GM19467 (cell line): ENCODE measurements around the gene AKTIP.

ENCODE experiments used
- ATAC-seq: cut with Tn5 transposase; IDR thresholded peaks from one replicate; pipeline ENCODE4 v1.9.1; 2021; ENCODE audit warnings: mild to moderate bottlenecking, moderate library complexity; ENCODE audit not compliant: unreplicated experiment

Gene AKTIP

DNA sequence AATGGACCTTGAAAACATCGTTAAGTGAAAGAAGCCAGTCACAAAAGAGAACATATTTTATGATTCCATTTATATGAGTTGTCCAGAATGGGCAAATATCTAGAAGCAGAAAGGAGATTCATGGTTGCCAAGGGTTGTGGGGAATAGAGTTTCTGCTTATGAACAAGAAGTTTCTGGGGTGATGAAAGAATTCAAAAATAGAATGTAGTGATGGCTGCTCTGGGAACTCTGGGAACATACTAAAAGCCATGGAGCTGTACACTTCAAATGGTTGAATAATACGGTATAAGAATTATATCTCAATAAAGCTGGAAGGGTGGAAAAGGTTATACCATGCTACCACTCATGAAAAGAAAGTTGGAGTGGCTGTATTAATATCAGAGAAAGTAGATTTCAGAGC is 18.5 kb downstream of the AKTIP start:
- ATAC-seq, result no peak

DNA sequence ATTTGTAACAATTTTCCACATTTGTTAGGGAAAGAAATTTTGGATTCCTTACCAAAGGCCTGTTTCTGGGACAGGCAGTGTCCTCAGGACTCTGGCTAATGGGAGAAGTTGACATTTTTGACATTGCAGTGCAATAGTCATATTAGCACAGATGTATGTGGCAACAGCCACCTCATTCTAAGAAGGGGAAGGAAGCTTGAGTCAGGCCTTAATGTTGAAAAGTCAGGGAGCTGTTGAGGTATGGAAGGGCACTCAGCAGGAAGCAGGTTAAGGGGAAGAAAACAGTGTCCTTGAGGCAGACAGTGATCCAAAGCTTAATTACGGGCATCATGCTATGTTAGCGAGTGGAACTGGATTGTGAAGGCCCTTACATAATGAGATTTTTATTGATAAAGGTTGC is 20.9 kb downstream of the AKTIP start:
- no peak for ATAC-seq

DNA sequence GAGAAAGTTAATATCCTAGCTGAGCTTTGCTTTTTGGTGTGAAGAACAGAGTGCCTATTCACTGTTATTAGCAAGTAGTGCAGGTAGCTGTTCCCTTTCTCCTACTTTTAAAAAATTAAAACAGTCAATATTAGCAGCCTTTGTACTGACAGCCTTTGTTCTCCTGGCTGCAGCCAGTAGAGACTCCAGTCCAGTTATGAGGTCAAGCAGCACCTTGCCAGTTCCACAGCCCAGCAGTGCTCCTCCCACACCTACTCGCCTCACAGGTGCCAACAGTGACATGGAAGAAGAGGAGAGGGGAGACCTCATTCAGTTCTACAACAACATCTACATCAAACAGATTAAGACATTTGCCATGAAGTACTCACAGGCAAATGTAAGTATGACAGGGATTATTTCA is 22.6 kb downstream of the AKTIP start:
- no peak for ATAC-seq

DNA sequence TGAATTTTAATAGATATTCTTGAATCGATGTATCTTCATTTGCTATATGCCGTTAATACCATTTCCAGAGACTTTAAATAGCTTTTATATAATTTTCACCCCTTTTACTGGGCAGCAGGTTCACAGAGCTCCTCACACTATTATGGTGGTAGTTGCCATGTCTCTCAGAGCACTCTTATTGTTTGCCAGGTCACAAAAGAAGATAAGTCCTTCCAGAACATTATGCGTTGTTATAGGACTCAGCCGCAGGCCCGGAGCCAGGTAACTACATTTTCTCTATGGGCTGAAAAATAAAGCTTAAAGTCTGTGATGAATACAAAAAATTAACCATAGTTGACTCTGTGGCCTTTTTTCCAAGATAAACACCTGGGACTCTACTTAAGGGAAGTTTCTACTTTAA is 24.0 kb downstream of the AKTIP start:
- ATAC-seq, result no peak

DNA sequence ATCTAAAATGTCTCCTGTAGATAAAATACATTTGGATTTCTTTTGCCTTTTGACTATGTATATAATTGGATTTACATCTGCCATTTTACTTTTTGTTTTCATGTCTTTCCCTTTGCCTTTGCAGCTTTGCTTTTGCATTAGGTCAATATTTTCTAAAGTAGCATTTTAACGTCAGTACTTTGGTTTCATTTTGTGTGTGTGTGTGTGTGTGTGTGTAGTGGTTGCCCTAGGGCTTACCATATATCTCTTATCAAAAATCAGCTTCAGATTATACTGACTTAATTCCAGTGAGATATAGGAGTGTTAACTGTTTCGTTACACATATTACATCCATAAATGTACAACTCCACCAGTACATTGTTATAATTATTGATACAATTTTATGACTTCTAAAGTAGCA is 26.1 kb downstream of the AKTIP start:
- ATAC-seq, result no peak

DNA sequence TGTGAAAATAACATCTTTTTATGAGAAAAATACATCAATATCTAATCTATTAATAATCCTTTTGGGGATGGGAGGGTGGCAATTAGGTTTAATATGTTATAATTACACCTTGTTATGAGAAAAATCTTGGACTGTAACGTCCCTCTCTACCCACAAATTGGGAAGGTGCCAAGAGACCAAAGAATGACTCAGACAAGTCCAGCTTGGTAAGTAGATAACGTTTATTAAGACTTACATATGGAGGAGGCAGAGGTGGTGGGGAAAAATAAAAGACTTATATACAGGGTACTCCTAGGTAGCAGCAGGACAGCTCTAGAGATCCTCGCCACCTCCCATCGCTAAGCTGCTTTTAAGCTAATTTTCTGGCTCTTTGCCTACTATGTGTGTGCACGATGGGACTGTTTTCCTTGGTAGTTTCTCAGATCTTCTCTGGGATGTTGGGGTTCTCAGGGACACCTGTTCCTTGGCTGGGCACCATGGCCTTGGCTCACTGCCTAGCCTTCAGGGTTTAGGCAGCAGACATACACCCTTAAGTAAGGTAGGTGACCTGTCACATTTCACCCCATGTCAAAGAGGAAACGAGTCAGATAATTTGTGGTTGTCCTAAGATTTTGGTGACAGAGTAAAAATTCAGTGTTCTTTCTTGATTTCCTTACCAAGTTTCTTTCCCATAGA is 37.3 kb downstream of the AKTIP start:
- no peak for ATAC-seq

DNA sequence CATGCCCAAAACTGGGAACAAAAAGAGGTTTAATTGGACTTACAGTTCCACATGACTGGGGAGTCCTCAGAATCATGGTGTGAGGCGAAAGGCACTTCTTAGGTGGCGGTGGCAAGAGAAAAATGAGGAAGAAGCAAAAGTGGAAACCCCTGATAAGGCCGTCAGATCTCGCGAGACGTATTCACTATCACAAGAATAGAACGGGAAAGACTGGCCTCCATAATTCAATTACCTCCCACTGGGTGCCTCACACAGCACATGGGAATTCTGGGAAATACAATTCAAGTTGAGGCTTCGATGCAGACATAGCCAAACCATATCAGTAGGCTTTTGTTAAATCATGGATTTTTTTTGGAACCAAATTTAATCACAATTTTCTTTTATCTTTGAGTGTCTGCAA is 44.4 kb downstream of the AKTIP start:
- ATAC-seq, result no peak

DNA sequence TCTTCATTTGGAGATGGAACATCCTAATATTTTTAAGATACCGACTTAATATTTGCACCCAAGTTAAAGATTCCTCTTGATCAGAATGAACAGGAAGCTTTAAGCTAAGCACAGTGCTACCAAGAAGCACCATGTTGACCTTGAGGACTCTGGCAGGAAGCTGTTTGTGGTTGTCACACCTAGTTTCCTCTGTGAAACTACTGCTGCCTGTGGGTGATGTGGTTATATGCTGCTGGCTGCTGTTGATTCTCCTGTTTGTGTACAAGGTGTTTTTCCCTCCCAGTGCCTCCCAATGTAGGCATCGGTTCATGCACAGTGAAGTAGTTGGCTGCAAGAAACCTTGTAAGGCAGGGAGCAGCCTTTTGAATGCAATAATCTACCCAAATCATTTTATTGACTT is 45.3 kb downstream of the AKTIP start:
- peak; percentile 100 for ATAC-seq

DNA sequence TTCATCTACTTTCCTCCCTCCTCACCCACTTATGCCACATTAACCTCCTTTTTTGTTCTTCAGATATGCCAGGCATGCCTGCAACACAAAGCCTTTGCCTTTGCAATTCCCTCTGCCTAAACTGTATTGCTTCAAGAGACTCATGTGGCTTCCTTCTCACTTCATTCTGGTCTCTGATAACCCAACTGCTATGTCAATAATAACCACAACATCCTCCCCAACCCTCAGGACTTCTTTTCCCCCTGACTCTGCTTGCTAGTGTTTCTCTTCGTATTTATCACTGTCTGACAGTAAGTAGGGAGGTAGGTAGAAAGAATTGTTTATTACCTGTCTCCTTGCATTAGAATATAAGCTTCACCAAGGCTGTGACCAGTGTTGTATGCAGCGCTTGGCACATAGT is 46.4 kb downstream of the AKTIP start:
- no peak for ATAC-seq

DNA sequence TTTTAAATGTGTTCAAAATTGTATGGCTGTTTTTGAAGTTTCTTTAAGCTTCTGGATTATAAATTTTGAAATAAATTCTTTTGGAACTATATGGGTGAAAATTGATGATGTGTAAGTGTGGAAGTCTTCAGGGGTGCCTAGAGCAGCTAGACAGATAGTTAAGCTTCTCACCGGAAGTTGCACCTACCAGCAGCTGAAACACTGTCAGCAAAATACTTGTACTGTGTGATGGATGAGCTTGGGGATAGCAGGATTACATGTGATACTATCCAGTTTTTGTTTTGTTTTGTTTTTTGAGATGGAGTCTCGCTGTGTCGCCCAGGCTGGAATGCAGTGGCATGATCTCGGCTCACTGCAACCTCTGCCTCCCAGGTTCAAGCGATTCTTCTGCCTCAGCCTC is 49.1 kb downstream of the AKTIP start:
- ATAC-seq, result no peak

DNA sequence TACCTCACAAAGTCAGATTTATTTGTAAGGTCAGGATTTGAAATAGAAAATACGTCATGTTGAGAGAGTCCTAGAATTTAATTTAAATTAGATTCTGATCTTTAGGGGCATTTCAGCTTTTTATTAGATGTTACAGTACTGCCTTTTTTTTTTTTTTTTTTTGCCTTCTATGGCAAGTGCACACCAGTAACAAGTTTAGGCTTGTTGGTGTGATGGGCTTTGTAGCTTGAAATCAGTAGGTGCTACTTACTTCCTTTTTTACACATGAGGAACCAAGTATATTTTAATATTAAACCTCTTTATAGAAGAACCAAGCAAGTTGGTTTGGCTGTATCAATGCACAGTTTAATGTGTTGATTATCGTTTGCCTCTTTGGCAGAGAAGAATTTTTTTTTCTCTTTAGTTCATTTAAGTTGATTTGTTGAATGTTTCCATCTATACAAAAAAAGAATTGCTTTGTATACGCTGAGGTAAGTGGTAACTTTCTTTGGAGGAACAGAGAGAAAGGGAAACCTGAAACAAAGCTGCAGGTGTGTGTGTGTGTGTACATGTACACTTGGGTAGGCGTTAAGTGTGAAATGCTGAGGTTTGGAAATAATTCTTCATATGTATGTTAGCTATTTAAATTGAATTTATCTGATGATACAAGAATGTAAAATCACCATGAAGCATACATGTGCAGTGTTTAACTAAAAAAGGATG is 53.0 kb downstream of the AKTIP start:
- no peak for ATAC-seq

DNA sequence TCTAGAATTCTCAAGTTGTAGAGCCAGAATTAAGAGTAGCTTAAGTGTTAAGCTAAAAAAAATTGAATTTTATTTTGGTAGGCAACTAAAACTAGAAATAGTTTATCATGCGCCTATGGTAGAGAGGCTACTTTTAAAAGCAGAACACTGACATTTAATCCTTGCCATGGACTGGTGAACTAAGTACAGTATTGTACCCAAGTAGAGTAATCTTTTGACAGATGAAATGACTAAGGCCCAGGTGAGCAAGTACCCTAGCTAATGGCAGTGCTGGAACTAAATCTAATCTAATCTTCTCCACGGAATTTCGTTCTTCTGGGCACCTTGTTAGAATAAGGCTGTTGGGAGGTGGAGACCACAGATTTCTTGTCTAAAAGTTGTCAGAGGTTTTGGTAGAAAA is 56.9 kb downstream of the AKTIP start:
- no peak for ATAC-seq

DNA sequence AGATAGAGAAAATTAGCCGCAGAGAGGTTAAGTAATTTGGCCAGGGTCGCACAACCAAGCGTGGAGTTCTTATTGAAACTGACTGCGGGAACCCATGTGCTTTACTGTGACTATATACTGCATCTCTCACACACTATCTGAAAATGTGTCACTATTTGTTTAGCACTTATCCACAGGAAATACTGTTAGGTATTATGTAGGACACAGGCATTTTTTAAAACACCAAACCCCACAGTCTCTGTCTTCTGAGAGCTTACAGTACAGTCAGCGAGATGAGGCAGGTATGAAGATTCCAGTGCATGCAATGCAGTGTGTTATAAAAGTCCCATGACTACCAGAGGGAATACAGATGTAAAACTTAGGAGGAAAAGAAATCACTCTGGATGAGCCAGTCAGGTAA is 57.5 kb downstream of the AKTIP start:
- no peak for ATAC-seq
